GM18907 (cell line): ENCODE data around the gene STAC3.

Experiments used
- ATAC-seq: cut with Tn5 transposase; IDR thresholded peaks from one replicate; pipeline ENCODE4 v1.9.1; 2021; ENCODE audit warnings: mild to moderate bottlenecking, moderate library complexity; ENCODE audit not compliant: unreplicated experiment

Gene STAC3

DNA sequence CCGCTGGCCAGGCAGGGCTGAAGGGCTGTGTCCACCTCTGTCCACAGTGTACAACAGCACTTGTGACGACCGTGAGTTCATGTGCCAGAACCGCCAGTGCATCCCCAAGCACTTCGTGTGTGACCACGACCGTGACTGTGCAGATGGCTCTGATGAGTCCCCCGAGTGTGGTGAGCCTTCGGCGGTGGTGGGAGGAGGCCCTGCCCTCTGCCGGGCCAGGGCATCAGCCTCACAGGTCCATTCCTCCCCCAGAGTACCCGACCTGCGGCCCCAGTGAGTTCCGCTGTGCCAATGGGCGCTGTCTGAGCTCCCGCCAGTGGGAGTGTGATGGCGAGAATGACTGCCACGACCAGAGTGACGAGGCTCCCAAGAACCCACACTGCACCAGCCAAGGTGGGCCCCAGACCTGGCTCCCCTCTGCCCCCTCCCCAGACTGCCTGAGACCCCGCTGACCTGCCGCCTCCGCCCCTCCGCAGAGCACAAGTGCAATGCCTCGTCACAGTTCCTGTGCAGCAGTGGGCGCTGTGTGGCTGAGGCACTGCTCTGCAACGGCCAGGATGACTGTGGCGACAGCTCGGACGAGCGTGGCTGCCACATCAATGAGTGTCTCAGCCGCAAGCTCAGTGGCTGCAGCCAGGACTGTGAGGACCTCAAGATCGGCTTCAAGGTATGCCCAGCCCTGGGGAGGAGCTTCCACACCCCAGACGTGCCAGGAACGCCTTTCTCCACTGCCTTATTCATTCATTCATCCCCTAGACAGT is 55.2 kb downstream of the STAC3 start:
- ATAC-seq, result no peak

GRCh38 chr12:57195186-57195585 is 55.8 kb downstream of the STAC3 start:
- no peak for ATAC-seq

DNA sequence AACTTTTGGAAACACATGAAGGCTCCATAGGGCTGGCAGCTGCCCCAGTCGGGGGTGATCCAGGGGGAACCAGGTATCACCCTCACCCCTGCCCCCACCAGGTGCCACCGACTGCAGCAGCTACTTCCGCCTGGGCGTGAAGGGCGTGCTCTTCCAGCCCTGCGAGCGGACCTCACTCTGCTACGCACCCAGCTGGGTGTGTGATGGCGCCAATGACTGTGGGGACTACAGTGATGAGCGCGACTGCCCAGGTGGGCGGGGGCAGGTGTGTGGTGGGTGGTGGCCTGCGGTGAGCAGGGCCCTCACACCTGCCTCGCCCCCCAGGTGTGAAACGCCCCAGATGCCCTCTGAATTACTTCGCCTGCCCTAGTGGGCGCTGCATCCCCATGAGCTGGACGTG is 56.7 kb downstream of the STAC3 start:
- ATAC-seq, result no peak

GRCh38 chr12:57193706-57194245 is 57.2 kb downstream of the STAC3 start:
- no peak for ATAC-seq
